ENCODE data around the gene NLRC4.

- TF ChIP-seq CTCF (IDR thresholded peaks at IDR 0.05; ENCODE audit: low read depth, low read length, missing input control): no peak
- no peak for TF ChIP-seq YY1 (IDR thresholded peaks at IDR 0.05)
- TF ChIP-seq, protein P1, sequence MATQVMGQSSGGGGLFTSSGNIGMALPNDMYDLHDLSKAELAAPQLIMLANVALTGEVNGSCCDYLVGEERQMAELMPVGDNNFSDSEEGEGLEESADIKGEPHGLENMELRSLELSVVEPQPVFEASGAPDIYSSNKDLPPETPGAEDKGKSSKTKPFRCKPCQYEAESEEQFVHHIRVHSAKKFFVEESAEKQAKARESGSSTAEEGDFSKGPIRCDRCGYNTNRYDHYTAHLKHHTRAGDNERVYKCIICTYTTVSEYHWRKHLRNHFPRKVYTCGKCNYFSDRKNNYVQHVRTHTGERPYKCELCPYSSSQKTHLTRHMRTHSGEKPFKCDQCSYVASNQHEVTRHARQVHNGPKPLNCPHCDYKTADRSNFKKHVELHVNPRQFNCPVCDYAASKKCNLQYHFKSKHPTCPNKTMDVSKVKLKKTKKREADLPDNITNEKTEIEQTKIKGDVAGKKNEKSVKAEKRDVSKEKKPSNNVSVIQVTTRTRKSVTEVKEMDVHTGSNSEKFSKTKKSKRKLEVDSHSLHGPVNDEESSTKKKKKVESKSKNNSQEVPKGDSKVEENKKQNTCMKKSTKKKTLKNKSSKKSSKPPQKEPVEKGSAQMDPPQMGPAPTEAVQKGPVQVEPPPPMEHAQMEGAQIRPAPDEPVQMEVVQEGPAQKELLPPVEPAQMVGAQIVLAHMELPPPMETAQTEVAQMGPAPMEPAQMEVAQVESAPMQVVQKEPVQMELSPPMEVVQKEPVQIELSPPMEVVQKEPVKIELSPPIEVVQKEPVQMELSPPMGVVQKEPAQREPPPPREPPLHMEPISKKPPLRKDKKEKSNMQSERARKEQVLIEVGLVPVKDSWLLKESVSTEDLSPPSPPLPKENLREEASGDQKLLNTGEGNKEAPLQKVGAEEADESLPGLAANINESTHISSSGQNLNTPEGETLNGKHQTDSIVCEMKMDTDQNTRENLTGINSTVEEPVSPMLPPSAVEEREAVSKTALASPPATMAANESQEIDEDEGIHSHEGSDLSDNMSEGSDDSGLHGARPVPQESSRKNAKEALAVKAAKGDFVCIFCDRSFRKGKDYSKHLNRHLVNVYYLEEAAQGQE (IDR thresholded peaks at IDR 0.05): no peak
- TF ChIP-seq MAX (IDR thresholded peaks at IDR 0.05): no peak
- TF ChIP-seq RAD21 (IDR thresholded peaks at IDR 0.05): no peak
- TF ChIP-seq EGR1 (IDR thresholded peaks at IDR 0.05; ENCODE audit: low read depth in 2 of 2): no peak
- no peak for TF ChIP-seq TAF1 (conservative IDR thresholded peaks at IDR 0.05)
- no peak for TF ChIP-seq SP1 (IDR thresholded peaks at IDR 0.05)
- TF ChIP-seq HNF4A (conservative IDR thresholded peaks at IDR 0.05): no peak
- no peak for TF ChIP-seq FOXA1 (IDR thresholded peaks at IDR 0.05)
- TF ChIP-seq, protein P2, sequence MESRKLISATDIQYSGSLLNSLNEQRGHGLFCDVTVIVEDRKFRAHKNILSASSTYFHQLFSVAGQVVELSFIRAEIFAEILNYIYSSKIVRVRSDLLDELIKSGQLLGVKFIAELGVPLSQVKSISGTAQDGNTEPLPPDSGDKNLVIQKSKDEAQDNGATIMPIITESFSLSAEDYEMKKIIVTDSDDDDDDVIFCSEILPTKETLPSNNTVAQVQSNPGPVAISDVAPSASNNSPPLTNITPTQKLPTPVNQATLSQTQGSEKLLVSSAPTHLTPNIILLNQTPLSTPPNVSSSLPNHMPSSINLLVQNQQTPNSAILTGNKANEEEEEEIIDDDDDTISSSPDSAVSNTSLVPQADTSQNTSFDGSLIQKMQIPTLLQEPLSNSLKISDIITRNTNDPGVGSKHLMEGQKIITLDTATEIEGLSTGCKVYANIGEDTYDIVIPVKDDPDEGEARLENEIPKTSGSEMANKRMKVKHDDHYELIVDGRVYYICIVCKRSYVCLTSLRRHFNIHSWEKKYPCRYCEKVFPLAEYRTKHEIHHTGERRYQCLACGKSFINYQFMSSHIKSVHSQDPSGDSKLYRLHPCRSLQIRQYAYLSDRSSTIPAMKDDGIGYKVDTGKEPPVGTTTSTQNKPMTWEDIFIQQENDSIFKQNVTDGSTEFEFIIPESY (IDR thresholded peaks at IDR 0.05): no peak
These were observed at the start of gene NLRC4 for GRCh38 chr2:32264422-32265105.
